NCI-H2171 treated with DMSO at 0.1 percent for 48 hours (cell line): ENCODE data around the gene CLASP1.
"Not testable (repeated sequence)": the region's sequence is repeated elsewhere in the genome, so short reads cannot be mapped to it uniquely, and the experiment has no call there.

Experiments
- DNase-seq: peaks from one replicate; lab custom pipeline; 2025; lab: John Stamatoyannopoulos, UW

Gene CLASP1

GRCh38 chr2:121346859-121347258 is 302.4 kb downstream of the CLASP1 start:
- DNase-seq = peak; percentile 78

- DNase-seq = no peak
Measured at GRCh38 chr2:121346407-121346806, 302.9 kb downstream of the CLASP1 start.

GRCh38 chr2:121345887-121346286 is 303.4 kb downstream of the CLASP1 start:
- no peak for DNase-seq

- DNase-seq = no peak
Measured at GRCh38 chr2:121345101-121345500, 304.2 kb downstream of the CLASP1 start.

GRCh38 chr2:121343828-121344399 is 305.3 kb downstream of the CLASP1 start:
- not testable (repeated sequence) for DNase-seq

- no peak for DNase-seq
Measured at GRCh38 chr2:121343191-121343590, 306.1 kb downstream of the CLASP1 start.

GRCh38 chr2:121342751-121343150 is 306.5 kb downstream of the CLASP1 start:
- DNase-seq = no peak

- no peak for DNase-seq
Measured at GRCh38 chr2:121340926-121341325, 308.3 kb downstream of the CLASP1 start.

- DNase-seq = no peak
Measured at GRCh38 chr2:121338281-121338680, 311.0 kb downstream of the CLASP1 start.

GRCh38 chr2:121336528-121337294 is 312.6 kb downstream of the CLASP1 start:
- DNase-seq = no peak

- DNase-seq = peak; percentile 28
Measured at GRCh38 chr2:121335294-121336290, 313.7 kb downstream of the CLASP1 start.

GRCh38 chr2:121334581-121335293 is 314.5 kb downstream of the CLASP1 start:
- no peak for DNase-seq

GRCh38 chr2:121333834-121334558 is 315.3 kb downstream of the CLASP1 start:
- no peak for DNase-seq

- DNase-seq = no peak
Measured at GRCh38 chr2:121333231-121333630, 316.0 kb downstream of the CLASP1 start.

- DNase-seq = not testable (repeated sequence)
Measured at GRCh38 chr2:121331324-121331723, 317.9 kb downstream of the CLASP1 start.

GRCh38 chr2:121330921-121331320 is 318.3 kb downstream of the CLASP1 start:
- DNase-seq = no peak

- DNase-seq = no peak
Measured at GRCh38 chr2:121329786-121330185, 319.5 kb downstream of the CLASP1 start.

- no peak for DNase-seq
Measured at GRCh38 chr2:121326628-121327027, 322.6 kb downstream of the CLASP1 start.

GRCh38 chr2:121324601-121325000 is 324.7 kb downstream of the CLASP1 start:
- DNase-seq = no peak

GRCh38 chr2:121321476-121321875 is 327.8 kb downstream of the CLASP1 start:
- DNase-seq = no peak

GRCh38 chr2:121319941-121320340 is 329.3 kb downstream of the CLASP1 start:
- DNase-seq = no peak
